Neural cell (in vitro differentiated cells): ENCODE measurements around the gene BRK1. TPM values are rescaled to one million over a fixed set of nuclear protein-coding genes. Genes with fewer than 3 reads are reported as not detected.
"Not testable (repeated sequence)": the region's sequence is repeated elsewhere in the genome, so short reads cannot be mapped to it uniquely, and the experiment has no call there.

Experiments used
- H2AFZ ChIP-seq: fragments of 200-600, 300-800 bp; sonication (generic), shearing (Covaris generic); 2 replicates; pipeline ENCODE4 v1.6.0; 2014; ENCODE audit warnings: low read depth, mild to moderate bottlenecking, antibody characterized with exemption, low read length, moderate library complexity
- H3F3A ChIP-seq: fragments of 200-600 bp; shearing (Covaris generic); 2 replicates; pipeline ENCODE4 v1.6.1; 2016; ENCODE audit warnings: mild to moderate bottlenecking, moderate library complexity, mixed read lengths, antibody characterized with exemption, low read length; ENCODE audit not compliant: insufficient read depth, poor library complexity, severe bottlenecking
- H3K27ac ChIP-seq: fragments of 200-600, 300-800 bp; sonication (generic), shearing (Covaris generic); 2 replicates; pipeline ENCODE4 v1.5.1; 2014; ENCODE audit warnings: mild to moderate bottlenecking, low read length, moderate library complexity
- H3K27me3 ChIP-seq: fragments of 300-800, 200-600 bp; sonication (generic), shearing (Covaris generic); 2 replicates; pipeline ENCODE4 v1.6.0; 2014; ENCODE audit warnings: mild to moderate bottlenecking, low read depth, low read length, moderate library complexity; ENCODE audit not compliant: insufficient read depth
- H3K36me3 ChIP-seq: fragments of 300-800, 200-600 bp; sonication (generic), shearing (Covaris generic); 2 replicates; pipeline ENCODE4 v1.5.1; 2014; ENCODE audit warnings: mild to moderate bottlenecking, antibody characterized with exemption, low read length, moderate library complexity; ENCODE audit not compliant: insufficient read depth
- H3K4me2 ChIP-seq: fragments of 300-800, 200-600 bp; sonication (generic), shearing (Covaris generic); 2 replicates; pipeline ENCODE4 v1.6.0; 2014; ENCODE audit warnings: mild to moderate bottlenecking, low read length
- H3K4me3 ChIP-seq: fragments of 300-800, 200-600 bp; sonication (generic), shearing (Covaris generic); 2 replicates; pipeline ENCODE4 v1.5.1; 2014; ENCODE audit warnings: mild to moderate bottlenecking, low read length, moderate library complexity
- H3K79me2 ChIP-seq: fragments of 200-600 bp; shearing (Covaris generic); replicated peaks from 2 replicates; pipeline ENCODE4 v1.6.0; 2014; ENCODE audit warnings: mild to moderate bottlenecking, low read length, moderate library complexity; ENCODE audit not compliant: insufficient read depth
- H3K9ac ChIP-seq: fragments of 300-800, 200-600 bp; sonication (generic), shearing (Covaris generic); 2 replicates; pipeline ENCODE4 v1.6.1; 2016; ENCODE audit warnings: mild to moderate bottlenecking, low read length, mixed read lengths
- H3K9me2 ChIP-seq: fragments of 200-600 bp; shearing (Covaris generic); 2 replicates; pipeline ENCODE4 v1.6.1; 2016; ENCODE audit warnings: mild to moderate bottlenecking, low read length, mixed read lengths; ENCODE audit not compliant: insufficient read depth
- H3K9me3 ChIP-seq: fragments of 200-600, 300-800 bp; sonication (generic), shearing (Covaris generic); 2 replicates; pipeline ENCODE4 v1.6.1; 2016; ENCODE audit warnings: mild to moderate bottlenecking, mixed run types, low read length, moderate library complexity, mixed read lengths
- H4K20me1 ChIP-seq: fragments of 200-600 bp; shearing (Covaris generic); 2 replicates; pipeline ENCODE4 v1.6.1; 2016; ENCODE audit warnings: mild to moderate bottlenecking, mixed run types; ENCODE audit not compliant: insufficient read depth
- CTCF ChIP-seq: fragments of 450-650 bp; IDR thresholded peaks from 2 replicates; pipeline ENCODE4 v1.5.1; 2014; ENCODE audit warnings: antibody characterized with exemption, mild to moderate bottlenecking, moderate library complexity; ENCODE audit not compliant: poor library complexity, severe bottlenecking
- EP300 ChIP-seq: fragments of 450-650 bp; conservative IDR thresholded peaks from 2 replicates; pipeline ENCODE4 v1.6.1; 2014; ENCODE audit warnings: antibody characterized with exemption, mild to moderate bottlenecking, moderate library complexity; ENCODE audit not compliant: poor library complexity, severe bottlenecking
- EZH2 ChIP-seq: fragments of 200-600, 300-800 bp; shearing (Covaris generic), sonication (generic); IDR thresholded peaks from 2 replicates; pipeline ENCODE4 v1.6.1; 2014; ENCODE audit warnings: antibody characterized with exemption, low read length, borderline replicate concordance, mild to moderate bottlenecking; ENCODE audit not compliant: insufficient read depth, poor library complexity, severe bottlenecking
- MXI1 ChIP-seq: fragments of 450-650 bp; conservative IDR thresholded peaks from 2 replicates; pipeline ENCODE4 v1.6.1; 2014; ENCODE audit warnings: antibody characterized with exemption, mild to moderate bottlenecking; ENCODE audit not compliant: poor library complexity, severe bottlenecking
- POLR2AphosphoS5 ChIP-seq: IDR thresholded peaks from 2 replicates; pipeline ENCODE4 v1.6.1; 2012
- RAD21 ChIP-seq: fragments of 450-650 bp; conservative IDR thresholded peaks from 2 replicates; pipeline ENCODE4 v1.6.1; 2014; ENCODE audit warnings: antibody characterized with exemption, mild to moderate bottlenecking, moderate library complexity
- REST ChIP-seq: IDR thresholded peaks from 2 replicates; pipeline ENCODE4 v1.6.1; 2012; ENCODE audit warnings: borderline replicate concordance
- SMC3 ChIP-seq: fragments of 450-650 bp; conservative IDR thresholded peaks from 2 replicates; pipeline ENCODE4 v1.6.1; 2014; ENCODE audit warnings: antibody characterized with exemption, mild to moderate bottlenecking, moderate library complexity; ENCODE audit not compliant: poor library complexity
- TAF1 ChIP-seq: IDR thresholded peaks from 2 replicates; pipeline ENCODE4 v1.6.1; 2012; ENCODE audit warnings: low read depth
- polyA plus RNA-seq: library from polyadenylated mRNA; depleted of rRNA; stranded (reverse); fragments of >200 nt; gene quantifications from 2 replicates; pipeline ENCODE4 v1.2.3, GENCODE V29; 2014

The BRK1 gene
- polyA plus RNA-seq, 1 donor from 2014 or later = 265 TPM

GRCh38 chr3:10091387-10091786 is 24.1 kb upstream of the BRK1 start:
- not testable (repeated sequence) for H3K9me2 ChIP-seq, H3K36me3 ChIP-seq, H3K27ac ChIP-seq, H3F3A ChIP-seq, H3K9ac ChIP-seq, H3K4me2 ChIP-seq, H3K4me3 ChIP-seq, H4K20me1 ChIP-seq, H3K27me3 ChIP-seq, H2AFZ ChIP-seq, H3K79me2 ChIP-seq, H3K9me3 ChIP-seq

GRCh38 chr3:10093678-10094077 is 21.8 kb upstream of the BRK1 start:
- Histone ChIP-seq H3K36me3 (no peaks in the 10 kb centered on the region), H3K4me2 (no peak overlapping the region), H3K4me3 (no peak overlapping the region), H3K27ac (no peak overlapping the region), H3K9me3 (no peaks in the 10 kb centered on the region), H2AFZ (no peak overlapping the region), H3K9me2 (no peaks in the 10 kb centered on the region), H3K27me3 (no peaks in the 10 kb centered on the region), H3F3A (no peaks in the 10 kb centered on the region), H3K79me2 (no peaks in the 10 kb centered on the region), H3K9ac (no peak overlapping the region), H4K20me1 (no peaks in the 10 kb centered on the region)
- no peak for TF ChIP-seq RAD21
- no peak for TF ChIP-seq MXI1
- TF ChIP-seq POLR2AphosphoS5 = no peak
- no peak for TF ChIP-seq TAF1
- TF ChIP-seq EZH2 = no peak
- TF ChIP-seq SMC3 = no peak
- TF ChIP-seq REST = no peak
- no peak for TF ChIP-seq EP300
- TF ChIP-seq CTCF = no peak

GRCh38 chr3:10099041-10099440 is 16.4 kb upstream of the BRK1 start:
- no peak overlapping the region for H3K9ac ChIP-seq
- no peak for TF ChIP-seq CTCF
- TF ChIP-seq EZH2 = no peak
- no peak for TF ChIP-seq POLR2AphosphoS5
- TF ChIP-seq TAF1 = no peak
- no peak for TF ChIP-seq RAD21
- H3K36me3 ChIP-seq = no peaks in the 10 kb centered on the region
- H3K9me3 ChIP-seq = no peaks in the 10 kb centered on the region
- no peak overlapping the region for H2AFZ ChIP-seq
- no peak overlapping the region for H3K27ac ChIP-seq
- no peak overlapping the region for H3K4me2 ChIP-seq
- H3K4me3 ChIP-seq = no peak overlapping the region
- H4K20me1 ChIP-seq = no peaks in the 10 kb centered on the region
- no peaks in the 10 kb centered on the region for H3F3A ChIP-seq
- H3K9me2 ChIP-seq = no peaks in the 10 kb centered on the region
- no peaks in the 10 kb centered on the region for H3K27me3 ChIP-seq
- H3K79me2 ChIP-seq = no peaks in the 10 kb centered on the region
